AG09319 (cell line): ENCODE measurements around the gene MGRN1.

ENCODE experiments used
- DNase-seq: peaks from one replicate; pipeline ENCODE4 v3.0.0-alpha.2; 2010; ENCODE audit warnings: low read depth; ENCODE audit errors: extremely low read depth
- TF ChIP-seq, protein P1 (sequence below): IDR thresholded peaks from 2 replicates; pipeline ENCODE4 v1.5.1; 2011; ENCODE audit warnings: low read depth, mild to moderate bottlenecking, inconsistent platforms, low read length, moderate library complexity

MGRN1 gene

DNA sequence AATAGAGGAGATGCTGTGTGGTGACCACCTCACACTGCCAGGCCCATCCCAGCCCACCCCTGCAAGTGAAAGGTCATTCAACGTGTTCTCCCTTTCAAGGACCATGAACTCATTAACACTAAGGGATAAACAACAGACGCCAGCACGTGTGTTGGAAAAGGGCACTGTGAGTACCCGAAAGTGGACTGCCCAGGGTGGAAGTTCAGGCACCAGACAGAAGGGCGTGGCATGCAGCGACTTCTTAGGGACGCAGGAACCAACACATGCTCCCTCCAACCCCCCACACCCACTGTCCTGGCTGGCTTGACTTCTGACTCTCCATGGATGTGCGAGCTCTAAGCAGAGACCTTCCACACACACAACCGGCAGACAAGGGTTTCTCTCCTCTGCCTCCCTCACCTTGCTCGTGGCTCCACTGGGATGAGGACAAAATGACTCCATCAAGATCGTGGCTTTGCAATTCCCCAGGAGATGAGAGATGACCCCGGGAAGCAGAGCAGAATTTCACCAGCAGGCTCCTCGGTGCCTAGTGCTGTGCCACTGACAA, 20.9 kb upstream of the MGRN1 start:
- TF ChIP-seq, protein P1, sequence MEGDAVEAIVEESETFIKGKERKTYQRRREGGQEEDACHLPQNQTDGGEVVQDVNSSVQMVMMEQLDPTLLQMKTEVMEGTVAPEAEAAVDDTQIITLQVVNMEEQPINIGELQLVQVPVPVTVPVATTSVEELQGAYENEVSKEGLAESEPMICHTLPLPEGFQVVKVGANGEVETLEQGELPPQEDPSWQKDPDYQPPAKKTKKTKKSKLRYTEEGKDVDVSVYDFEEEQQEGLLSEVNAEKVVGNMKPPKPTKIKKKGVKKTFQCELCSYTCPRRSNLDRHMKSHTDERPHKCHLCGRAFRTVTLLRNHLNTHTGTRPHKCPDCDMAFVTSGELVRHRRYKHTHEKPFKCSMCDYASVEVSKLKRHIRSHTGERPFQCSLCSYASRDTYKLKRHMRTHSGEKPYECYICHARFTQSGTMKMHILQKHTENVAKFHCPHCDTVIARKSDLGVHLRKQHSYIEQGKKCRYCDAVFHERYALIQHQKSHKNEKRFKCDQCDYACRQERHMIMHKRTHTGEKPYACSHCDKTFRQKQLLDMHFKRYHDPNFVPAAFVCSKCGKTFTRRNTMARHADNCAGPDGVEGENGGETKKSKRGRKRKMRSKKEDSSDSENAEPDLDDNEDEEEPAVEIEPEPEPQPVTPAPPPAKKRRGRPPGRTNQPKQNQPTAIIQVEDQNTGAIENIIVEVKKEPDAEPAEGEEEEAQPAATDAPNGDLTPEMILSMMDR: no peak
- no peak for DNase-seq

DNA sequence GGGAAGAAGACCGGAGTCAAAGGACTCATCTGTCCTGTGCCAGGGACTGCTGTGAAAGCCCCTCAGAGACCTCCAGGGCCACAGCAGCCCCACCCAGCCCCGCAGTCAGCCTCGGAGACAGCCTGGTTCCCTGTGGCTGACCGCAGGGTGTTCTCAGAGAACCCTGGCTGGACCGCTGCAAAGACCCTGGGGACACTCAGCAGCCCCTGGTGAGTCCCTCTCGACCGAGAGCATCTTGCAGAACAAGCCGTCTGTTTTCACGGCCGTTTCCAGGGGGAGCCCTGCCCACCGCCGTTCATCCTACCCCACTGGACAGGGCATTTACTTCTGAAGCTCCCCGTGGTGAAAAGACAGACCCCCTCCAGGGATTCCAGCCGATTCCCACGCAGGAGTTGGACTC, 20.2 kb upstream of the MGRN1 start:
- TF ChIP-seq, protein P1: no peak
- DNase-seq: no peak

DNA sequence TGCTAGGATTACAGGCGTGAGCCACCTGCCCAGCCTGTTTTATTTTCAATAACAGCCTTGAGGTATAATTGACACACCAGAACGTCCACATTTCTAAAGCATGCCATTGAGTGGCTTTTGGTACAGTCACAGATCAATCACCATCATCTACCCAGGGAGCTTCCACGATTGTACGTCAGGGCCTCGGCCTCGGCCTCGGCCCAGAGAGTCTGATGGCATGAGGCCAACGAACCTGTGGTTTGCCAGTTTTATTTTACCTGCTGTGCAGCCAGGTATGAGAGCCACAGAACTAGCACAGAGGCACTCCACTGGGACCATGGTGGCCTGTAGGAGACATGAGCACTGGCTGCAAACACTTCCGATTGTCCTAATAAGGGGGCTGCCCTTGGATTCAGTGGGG, 18.3 kb upstream of the MGRN1 start:
- no peak for DNase-seq
- TF ChIP-seq, protein P1: no peak

DNA sequence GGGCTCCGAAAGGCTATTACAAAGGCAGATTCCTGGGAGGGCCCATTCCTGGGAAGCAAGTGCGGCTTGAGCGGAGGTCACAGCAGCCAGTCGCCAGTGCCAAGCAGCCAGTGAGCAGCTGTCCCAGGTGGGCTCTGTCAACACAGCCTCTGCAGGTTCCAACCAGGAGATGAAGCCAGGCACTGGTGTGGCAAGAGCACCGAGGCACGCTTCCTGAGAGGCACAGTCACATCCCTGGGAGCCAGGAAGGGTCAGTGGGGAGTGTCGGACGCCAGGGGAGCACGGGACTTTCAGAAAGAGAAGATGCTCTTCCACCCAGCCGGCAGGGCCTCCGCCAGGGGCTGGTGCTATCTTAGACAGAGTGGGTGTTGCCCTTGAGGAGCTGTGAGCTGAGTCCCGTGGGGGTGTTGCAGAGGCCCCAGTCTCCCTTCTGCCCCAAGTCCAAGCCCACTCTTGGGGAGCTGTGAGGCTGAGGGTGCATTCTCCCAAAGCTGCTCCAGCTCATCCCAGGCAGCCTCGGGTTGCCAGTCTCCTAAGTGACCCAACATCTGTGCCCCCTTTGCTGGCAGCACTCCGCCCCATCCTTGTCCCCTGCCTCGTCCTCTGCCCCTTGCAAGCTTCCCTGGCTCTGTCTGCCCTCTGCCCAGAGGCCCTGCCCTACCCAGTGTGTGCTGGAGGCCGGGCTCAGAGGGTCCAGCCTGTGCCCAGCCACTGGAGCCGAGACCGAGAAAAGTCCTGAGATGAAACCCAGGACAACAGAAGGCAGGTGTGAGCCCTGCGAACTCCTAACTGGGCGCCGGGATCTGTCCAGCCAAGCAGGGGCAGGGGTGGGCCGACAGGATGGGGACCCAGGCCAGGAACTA, 16.6 kb upstream of the MGRN1 start:
- DNase-seq: no peak
- TF ChIP-seq, protein P1: no peak

GRCh38 chr16:4608704-4608980, 16.0 kb upstream of the MGRN1 start:
- TF ChIP-seq, protein P1: no peak

GRCh38 chr16:4609200-4610010, 15.2 kb upstream of the MGRN1 start:
- TF ChIP-seq, protein P1: no peak
- DNase-seq: no peak

More at GRCh38 chr16:4608704-4608980, 16.0 kb upstream of the MGRN1 start:
- DNase-seq: no peak
